ENCODE results near the gene POLR1G. TPM values are rescaled to one million over a fixed set of nuclear protein-coding genes. Genes with fewer than 3 reads are reported as not detected.

The POLR1G gene
- total and polyA plus RNA-seq, 9 of the 15 experiments (the other 6 are each of a cell fraction or from before 2014, with no cell fraction given) = 3.0 to 50.1 (median 27.4) TPM

DNA sequence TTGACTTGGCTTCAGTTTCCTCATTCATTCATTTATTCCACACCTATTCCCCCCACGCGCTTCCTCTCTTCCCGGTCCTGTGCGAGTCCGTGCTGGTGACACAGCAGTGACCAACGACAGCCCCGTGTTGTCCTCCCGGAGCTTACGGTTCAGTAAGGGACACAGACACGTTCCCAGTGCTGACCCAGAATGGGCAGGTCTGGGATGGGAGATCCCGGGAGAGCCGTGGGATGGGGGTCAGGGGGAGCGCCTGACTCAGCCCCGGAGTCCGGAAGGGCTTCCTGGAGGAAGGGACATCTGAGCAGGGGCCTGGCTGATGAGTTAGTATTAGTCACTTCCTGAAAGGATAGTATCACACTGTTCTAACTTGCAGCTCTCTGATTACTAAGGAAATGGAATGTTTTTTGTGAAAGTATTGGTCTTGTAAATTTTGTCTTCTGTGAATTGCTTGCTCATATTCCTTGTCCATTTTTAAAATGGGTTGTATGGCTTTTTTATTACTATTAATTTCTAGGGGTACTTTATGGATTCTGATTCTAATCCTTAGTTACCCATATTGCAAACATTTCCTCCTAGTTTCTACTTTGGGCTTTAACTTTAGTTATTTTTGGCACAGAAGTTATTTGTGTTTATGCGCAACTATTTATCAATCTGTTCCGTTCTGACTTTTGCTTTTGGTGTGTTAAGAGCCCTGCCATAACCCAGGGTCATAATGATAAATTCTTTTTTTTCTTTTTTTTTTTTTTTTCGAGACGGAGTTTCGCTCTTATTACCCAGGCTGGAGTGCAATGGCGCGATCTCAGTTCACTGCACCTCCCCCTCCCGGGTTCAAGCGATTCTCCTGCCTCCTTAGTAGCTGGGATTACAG lies 18.0 kb downstream of the POLR1G start (continued):
- TF ChIP-seq, protein P1, sequence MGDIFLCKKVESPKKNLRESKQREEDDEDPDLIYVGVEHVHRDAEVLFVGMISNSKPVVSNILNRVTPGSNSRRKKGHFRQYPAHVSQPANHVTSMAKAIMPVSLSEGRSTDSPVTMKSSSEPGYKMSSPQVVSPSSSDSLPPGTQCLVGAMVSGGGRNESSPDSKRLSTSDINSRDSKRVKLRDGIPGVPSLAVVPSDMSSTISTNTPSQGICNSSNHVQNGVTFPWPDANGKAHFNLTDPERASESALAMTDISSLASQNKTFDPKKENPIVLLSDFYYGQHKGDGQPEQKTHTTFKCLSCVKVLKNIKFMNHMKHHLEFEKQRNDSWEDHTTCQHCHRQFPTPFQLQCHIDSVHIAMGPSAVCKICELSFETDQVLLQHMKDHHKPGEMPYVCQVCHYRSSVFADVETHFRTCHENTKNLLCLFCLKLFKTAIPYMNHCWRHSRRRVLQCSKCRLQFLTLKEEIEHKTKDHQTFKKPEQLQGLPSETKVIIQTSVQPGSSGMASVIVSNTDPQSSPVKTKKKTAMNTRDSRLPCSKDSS (IDR thresholded peaks at IDR 0.05; ENCODE audit: low read depth, partially characterized antibody) = no peak
- no peak for TF ChIP-seq BDP1 (IDR thresholded peaks at IDR 0.05; ENCODE audit: insufficient read depth, insufficient read length)
- TF ChIP-seq, protein P2, sequence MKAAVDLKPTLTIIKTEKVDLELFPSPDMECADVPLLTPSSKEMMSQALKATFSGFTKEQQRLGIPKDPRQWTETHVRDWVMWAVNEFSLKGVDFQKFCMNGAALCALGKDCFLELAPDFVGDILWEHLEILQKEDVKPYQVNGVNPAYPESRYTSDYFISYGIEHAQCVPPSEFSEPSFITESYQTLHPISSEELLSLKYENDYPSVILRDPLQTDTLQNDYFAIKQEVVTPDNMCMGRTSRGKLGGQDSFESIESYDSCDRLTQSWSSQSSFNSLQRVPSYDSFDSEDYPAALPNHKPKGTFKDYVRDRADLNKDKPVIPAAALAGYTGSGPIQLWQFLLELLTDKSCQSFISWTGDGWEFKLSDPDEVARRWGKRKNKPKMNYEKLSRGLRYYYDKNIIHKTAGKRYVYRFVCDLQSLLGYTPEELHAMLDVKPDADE (conservative IDR thresholded peaks at IDR 0.05; ENCODE audit: control insufficient read depth, low read depth, low read length) = peak; percentile 85
- TF ChIP-seq NR1H2 (CRISPR knock-in tag; IDR thresholded peaks at IDR 0.05) = no peak
- no peak for TF ChIP-seq MCM5 (IDR thresholded peaks at IDR 0.05; ENCODE audit: low read depth)
- no peak for TF ChIP-seq TFAM (CRISPR knock-in tag; conservative IDR thresholded peaks at IDR 0.05)
- TF ChIP-seq, protein P3, sequence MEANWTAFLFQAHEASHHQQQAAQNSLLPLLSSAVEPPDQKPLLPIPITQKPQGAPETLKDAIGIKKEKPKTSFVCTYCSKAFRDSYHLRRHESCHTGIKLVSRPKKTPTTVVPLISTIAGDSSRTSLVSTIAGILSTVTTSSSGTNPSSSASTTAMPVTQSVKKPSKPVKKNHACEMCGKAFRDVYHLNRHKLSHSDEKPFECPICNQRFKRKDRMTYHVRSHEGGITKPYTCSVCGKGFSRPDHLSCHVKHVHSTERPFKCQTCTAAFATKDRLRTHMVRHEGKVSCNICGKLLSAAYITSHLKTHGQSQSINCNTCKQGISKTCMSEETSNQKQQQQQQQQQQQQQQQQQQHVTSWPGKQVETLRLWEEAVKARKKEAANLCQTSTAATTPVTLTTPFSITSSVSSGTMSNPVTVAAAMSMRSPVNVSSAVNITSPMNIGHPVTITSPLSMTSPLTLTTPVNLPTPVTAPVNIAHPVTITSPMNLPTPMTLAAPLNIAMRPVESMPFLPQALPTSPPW (CRISPR knock-in tag; IDR thresholded peaks at IDR 0.05) = no peak
- TF ChIP-seq, protein P4, sequence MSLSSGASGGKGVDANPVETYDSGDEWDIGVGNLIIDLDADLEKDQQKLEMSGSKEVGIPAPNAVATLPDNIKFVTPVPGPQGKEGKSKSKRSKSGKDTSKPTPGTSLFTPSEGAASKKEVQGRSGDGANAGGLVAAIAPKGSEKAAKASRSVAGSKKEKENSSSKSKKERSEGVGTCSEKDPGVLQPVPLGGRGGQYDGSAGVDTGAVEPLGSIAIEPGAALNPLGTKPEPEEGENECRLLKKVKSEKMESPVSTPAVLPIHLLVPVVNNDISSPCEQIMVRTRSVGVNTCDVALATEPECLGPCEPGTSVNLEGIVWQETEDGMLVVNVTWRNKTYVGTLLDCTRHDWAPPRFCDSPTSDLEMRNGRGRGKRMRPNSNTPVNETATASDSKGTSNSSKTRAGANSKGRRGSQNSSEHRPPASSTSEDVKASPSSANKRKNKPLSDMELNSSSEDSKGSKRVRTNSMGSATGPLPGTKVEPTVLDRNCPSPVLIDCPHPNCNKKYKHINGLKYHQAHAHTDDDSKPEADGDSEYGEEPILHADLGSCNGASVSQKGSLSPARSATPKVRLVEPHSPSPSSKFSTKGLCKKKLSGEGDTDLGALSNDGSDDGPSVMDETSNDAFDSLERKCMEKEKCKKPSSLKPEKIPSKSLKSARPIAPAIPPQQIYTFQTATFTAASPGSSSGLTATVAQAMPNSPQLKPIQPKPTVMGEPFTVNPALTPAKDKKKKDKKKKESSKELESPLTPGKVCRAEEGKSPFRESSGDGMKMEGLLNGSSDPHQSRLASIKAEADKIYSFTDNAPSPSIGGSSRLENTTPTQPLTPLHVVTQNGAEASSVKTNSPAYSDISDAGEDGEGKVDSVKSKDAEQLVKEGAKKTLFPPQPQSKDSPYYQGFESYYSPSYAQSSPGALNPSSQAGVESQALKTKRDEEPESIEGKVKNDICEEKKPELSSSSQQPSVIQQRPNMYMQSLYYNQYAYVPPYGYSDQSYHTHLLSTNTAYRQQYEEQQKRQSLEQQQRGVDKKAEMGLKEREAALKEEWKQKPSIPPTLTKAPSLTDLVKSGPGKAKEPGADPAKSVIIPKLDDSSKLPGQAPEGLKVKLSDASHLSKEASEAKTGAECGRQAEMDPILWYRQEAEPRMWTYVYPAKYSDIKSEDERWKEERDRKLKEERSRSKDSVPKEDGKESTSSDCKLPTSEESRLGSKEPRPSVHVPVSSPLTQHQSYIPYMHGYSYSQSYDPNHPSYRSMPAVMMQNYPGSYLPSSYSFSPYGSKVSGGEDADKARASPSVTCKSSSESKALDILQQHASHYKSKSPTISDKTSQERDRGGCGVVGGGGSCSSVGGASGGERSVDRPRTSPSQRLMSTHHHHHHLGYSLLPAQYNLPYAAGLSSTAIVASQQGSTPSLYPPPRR (CRISPR knock-in tag; IDR thresholded peaks at IDR 0.05; ENCODE audit: borderline replicate concordance) = no peak
- no peak for TF ChIP-seq HDAC6 (IDR thresholded peaks at IDR 0.05; ENCODE audit: low read depth, low read length)
- TF ChIP-seq, protein P5, sequence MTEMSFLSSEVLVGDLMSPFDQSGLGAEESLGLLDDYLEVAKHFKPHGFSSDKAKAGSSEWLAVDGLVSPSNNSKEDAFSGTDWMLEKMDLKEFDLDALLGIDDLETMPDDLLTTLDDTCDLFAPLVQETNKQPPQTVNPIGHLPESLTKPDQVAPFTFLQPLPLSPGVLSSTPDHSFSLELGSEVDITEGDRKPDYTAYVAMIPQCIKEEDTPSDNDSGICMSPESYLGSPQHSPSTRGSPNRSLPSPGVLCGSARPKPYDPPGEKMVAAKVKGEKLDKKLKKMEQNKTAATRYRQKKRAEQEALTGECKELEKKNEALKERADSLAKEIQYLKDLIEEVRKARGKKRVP (CRISPR knock-in tag; IDR thresholded peaks at IDR 0.05) = no peak
- TF ChIP-seq, protein P6, sequence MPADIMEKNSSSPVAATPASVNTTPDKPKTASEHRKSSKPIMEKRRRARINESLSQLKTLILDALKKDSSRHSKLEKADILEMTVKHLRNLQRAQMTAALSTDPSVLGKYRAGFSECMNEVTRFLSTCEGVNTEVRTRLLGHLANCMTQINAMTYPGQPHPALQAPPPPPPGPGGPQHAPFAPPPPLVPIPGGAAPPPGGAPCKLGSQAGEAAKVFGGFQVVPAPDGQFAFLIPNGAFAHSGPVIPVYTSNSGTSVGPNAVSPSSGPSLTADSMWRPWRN (IDR thresholded peaks at IDR 0.05; ENCODE audit: low read depth) = no peak
- no peak for TF ChIP-seq TBP (optimal IDR thresholded peaks at IDR 0.05; ENCODE audit: low read depth, low read length)
- TF ChIP-seq, protein P7, sequence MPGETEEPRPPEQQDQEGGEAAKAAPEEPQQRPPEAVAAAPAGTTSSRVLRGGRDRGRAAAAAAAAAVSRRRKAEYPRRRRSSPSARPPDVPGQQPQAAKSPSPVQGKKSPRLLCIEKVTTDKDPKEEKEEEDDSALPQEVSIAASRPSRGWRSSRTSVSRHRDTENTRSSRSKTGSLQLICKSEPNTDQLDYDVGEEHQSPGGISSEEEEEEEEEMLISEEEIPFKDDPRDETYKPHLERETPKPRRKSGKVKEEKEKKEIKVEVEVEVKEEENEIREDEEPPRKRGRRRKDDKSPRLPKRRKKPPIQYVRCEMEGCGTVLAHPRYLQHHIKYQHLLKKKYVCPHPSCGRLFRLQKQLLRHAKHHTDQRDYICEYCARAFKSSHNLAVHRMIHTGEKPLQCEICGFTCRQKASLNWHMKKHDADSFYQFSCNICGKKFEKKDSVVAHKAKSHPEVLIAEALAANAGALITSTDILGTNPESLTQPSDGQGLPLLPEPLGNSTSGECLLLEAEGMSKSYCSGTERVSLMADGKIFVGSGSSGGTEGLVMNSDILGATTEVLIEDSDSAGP (CRISPR knock-in tag; IDR thresholded peaks at IDR 0.05) = no peak

Measured in K562 (cell line).